Natural killer cell (primary cell): Measurements from ENCODE around the gene MCUR1. TPM values are rescaled to one million over a fixed set of nuclear protein-coding genes. Genes with fewer than 3 reads are reported as not detected.

ENCODE experiments used
- ATAC-seq, 3 donors: fragments of 150-1000 bp in 2 of 3; fragments of 200-7000 bp in 1 of 3; cut with Tn5 transposase; 1 replicate in 1 of 3; 2 replicates in 2 of 3; pipeline ENCODE4 v1.10.0; 2021; ENCODE audit warnings: mild to moderate bottlenecking in 2 of 3, moderate library complexity in 2 of 3
- DNase-seq, 2 donors: peaks; one replicate each; pipeline versions ENCODE4 v3.0.0 to v3.0.0-alpha.2; 2013 to 2021; ENCODE audit warnings: mixed read lengths in 1 of 2
- H3K27ac ChIP-seq: one replicate; pipeline ENCODE4 v1.5.1; 2013; ENCODE audit warnings: mild to moderate bottlenecking, low read length
- H3K27me3 ChIP-seq: one replicate; pipeline ENCODE4 v1.6.1; 2013; ENCODE audit warnings: low read length; ENCODE audit not compliant: control insufficient read depth, insufficient read depth
- H3K36me3 ChIP-seq: one replicate; pipeline ENCODE4 v1.6.1; 2013; ENCODE audit warnings: low read length; ENCODE audit not compliant: control insufficient read depth, insufficient read depth
- H3K4me1 ChIP-seq: one replicate; pipeline ENCODE4 v1.6.1; 2013; ENCODE audit warnings: low read length; ENCODE audit not compliant: control insufficient read depth, insufficient read depth
- H3K4me3 ChIP-seq: one replicate; pipeline ENCODE4 v1.5.1; 2013; ENCODE audit warnings: low read length
- H3K9me3 ChIP-seq: one replicate; pipeline ENCODE4 v1.6.1; 2013; ENCODE audit warnings: low read length; ENCODE audit not compliant: control insufficient read depth, insufficient read depth
- H3K27ac Mint-ChIP-seq, 2 donors: one replicate each; pipeline ENCODE4 v1.8.0; 2022; ENCODE audit warnings: mild to moderate bottlenecking in 2 of 2, mixed read lengths in 2 of 2, moderate library complexity in 1 of 2
- H3K27me3 Mint-ChIP-seq, 2 donors: one replicate each; pipeline ENCODE4 v1.8.0; 2022; ENCODE audit warnings: low read depth in 2 of 2, mixed read lengths in 2 of 2
- H3K36me3 Mint-ChIP-seq: one replicate; pipeline ENCODE4 v1.8.0; 2022; ENCODE audit warnings: mixed read lengths
- H3K4me1 Mint-ChIP-seq, 2 donors: one replicate each; pipeline ENCODE4 v1.8.0; 2022; ENCODE audit warnings: mixed read lengths in 2 of 2
- H3K4me3 Mint-ChIP-seq: one replicate; pipeline ENCODE4 v1.8.0; 2022; ENCODE audit warnings: mild to moderate bottlenecking, moderate library complexity, mixed read lengths
- H3K9me3 Mint-ChIP-seq, 2 donors: one replicate each; pipeline ENCODE4 v1.8.0; 2022; ENCODE audit warnings: mixed read lengths in 2 of 2
- WGBS: methylation state at CpG from one replicate; pipeline ENCODE4 v1.1.7; 2013; ENCODE audit warnings: missing lambda C conversion rate; ENCODE audit not compliant: insufficient coverage; 5-methylcytosine and 5-hydroxymethylcytosine counted together
- intact Hi-C: fragments of 100-400 bp; cut with micrococcal nuclease; formaldehyde crosslinking; loops from one replicate; pipeline ENCODE4 v1.14.2; 2022
- total RNA-seq, 4 donors: library from RNA; stranded (reverse); fragments of 120-200 nt in 1 of 4; gene quantifications; one replicate each; pipeline versions ENCODE4 v1.2.3 to v1.2.4, GENCODE V29; 2013 to 2022
- TF ChIP-seq, protein P1 (sequence below): fragments of 200-600 bp; IDR thresholded peaks from one replicate; pipeline ENCODE4 v1.8.0; 2022; ENCODE audit warnings: antibody characterized with exemption

MCUR1 gene
- total RNA-seq, 3 donors from 2014 or later (not counting 1 experiment from before 2014, with no cell fraction given), result 6.0 to 9.6 (median 7.9) TPM

- H3K4me3 ChIP-seq, result no peak overlapping the region
- Mint-ChIP-seq H3K9me3 (no peaks in the 10 kb centered on the region), H3K27ac (no peak overlapping the region), H3K4me3 (no peak overlapping the region), H3K4me1 (peaks cover 0 to 8% of the 10 kb centered on the region in 2 donors), H3K27me3 (no peaks in the 10 kb centered on the region), H3K36me3 (no peaks in the 10 kb centered on the region)
- no peaks in the 10 kb centered on the region for H3K4me1 ChIP-seq
- ATAC-seq, result peak; percentile 92 to 99 (median 98)
- no peaks in the 10 kb centered on the region for H3K9me3 ChIP-seq
- no peak overlapping the region for H3K27ac ChIP-seq
- H3K27me3 ChIP-seq, result no peaks in the 10 kb centered on the region
- DNase-seq, result peak; percentile 71 to 88
- peaks cover 11% of the 10 kb centered on the region for H3K36me3 ChIP-seq
- intact Hi-C loops, result loop anchor here (1.0 to 5.0 kb wide), 3 partner anchors 252 to 349 kb away; no protein-coding TSS in a partner anchor
- TF ChIP-seq, protein P1, sequence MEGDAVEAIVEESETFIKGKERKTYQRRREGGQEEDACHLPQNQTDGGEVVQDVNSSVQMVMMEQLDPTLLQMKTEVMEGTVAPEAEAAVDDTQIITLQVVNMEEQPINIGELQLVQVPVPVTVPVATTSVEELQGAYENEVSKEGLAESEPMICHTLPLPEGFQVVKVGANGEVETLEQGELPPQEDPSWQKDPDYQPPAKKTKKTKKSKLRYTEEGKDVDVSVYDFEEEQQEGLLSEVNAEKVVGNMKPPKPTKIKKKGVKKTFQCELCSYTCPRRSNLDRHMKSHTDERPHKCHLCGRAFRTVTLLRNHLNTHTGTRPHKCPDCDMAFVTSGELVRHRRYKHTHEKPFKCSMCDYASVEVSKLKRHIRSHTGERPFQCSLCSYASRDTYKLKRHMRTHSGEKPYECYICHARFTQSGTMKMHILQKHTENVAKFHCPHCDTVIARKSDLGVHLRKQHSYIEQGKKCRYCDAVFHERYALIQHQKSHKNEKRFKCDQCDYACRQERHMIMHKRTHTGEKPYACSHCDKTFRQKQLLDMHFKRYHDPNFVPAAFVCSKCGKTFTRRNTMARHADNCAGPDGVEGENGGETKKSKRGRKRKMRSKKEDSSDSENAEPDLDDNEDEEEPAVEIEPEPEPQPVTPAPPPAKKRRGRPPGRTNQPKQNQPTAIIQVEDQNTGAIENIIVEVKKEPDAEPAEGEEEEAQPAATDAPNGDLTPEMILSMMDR, result peak; percentile 92
- WGBS, result 50% methylated on average over 8 of the region's 8 CpGs
These were observed 19.2 kb downstream of the MCUR1 start for GRCh38 chr6:13795041-13795750.

DNA sequence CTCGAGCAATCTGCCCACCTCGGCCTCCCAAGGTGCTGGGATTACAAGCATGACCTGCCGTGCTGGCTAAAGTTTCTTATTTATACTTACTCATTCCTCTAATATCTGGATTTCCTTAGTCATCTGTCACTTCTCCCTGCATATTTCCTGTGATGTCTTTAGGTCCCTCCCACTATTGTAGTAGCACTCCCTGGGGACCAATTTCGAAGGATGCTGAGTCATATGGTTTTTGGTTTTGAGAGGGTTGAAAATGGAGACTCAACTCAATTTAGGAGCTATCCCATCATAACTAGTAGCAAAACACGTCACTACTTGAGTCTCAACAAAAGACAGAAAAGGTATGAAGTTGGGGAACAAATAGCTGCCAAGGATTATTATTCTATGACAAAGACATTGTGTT, 20.2 kb downstream of the MCUR1 start:
- Histone ChIP-seq H3K4me3 (no peak overlapping the region), H3K36me3 (peaks cover 11% of the 10 kb centered on the region), H3K27me3 (no peaks in the 10 kb centered on the region), H3K9me3 (no peaks in the 10 kb centered on the region), H3K27ac (no peak overlapping the region), H3K4me1 (no peaks in the 10 kb centered on the region)
- Mint-ChIP-seq H3K27me3 (no peaks in the 10 kb centered on the region), H3K4me1 (peaks cover 0 to 8% of the 10 kb centered on the region in 2 donors), H3K9me3 (no peaks in the 10 kb centered on the region), H3K27ac (no peak overlapping the region), H3K4me3 (no peak overlapping the region), H3K36me3 (peaks cover 9% of the 10 kb centered on the region)
- TF ChIP-seq, protein P1, result no peak
- intact Hi-C loops, result no loop called here
- 87% methylated on average over 3 of the region's 5 CpGs for WGBS
- no peak for ATAC-seq
- no peak for DNase-seq

- Histone ChIP-seq H3K4me1 (no peaks in the 10 kb centered on the region), H3K4me3 (no peak overlapping the region), H3K27me3 (no peaks in the 10 kb centered on the region), H3K9me3 (no peaks in the 10 kb centered on the region), H3K27ac (no peak overlapping the region), H3K36me3 (peaks cover 8% of the 10 kb centered on the region)
- H3K27me3 Mint-ChIP-seq, result no peaks in the 10 kb centered on the region
- H3K4me1 Mint-ChIP-seq, result peaks cover 0 to 1% of the 10 kb centered on the region in 2 donors
- ATAC-seq, result no peak
- no peaks in the 10 kb centered on the region for H3K9me3 Mint-ChIP-seq
- H3K4me3 Mint-ChIP-seq, result no peak overlapping the region
- H3K36me3 Mint-ChIP-seq, result peaks cover 9% of the 10 kb centered on the region
- TF ChIP-seq, protein P1, result no peak
- intact Hi-C loops, result no loop called here
- no CpG with 5 or more reads among the region's 1 CpG for WGBS
- no peak overlapping the region for H3K27ac Mint-ChIP-seq
- DNase-seq, result no peak
These were observed 24.6 kb downstream of the MCUR1 start for GRCh38 chr6:13789746-13790145.

DNA sequence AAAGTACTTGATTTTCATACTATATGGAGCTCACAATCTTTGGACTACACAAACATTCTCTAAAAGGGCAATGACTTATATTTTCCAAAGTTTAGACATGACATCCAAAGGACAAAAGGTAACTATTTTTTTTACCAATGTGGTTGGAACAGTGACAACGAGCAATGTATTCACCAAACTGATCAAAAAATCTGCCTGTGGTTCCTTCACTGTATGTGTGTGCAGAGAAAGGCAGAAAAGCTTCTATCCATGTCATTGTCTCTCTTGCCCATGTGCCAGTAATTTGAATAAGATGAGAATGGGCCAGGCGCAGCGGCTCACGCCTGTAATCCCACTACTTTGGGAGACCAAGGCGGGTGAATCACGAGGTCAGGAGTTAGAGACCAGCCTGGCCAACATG, 25.5 kb downstream of the MCUR1 start:
- H3K27me3 Mint-ChIP-seq, result no peaks in the 10 kb centered on the region
- H3K4me1 ChIP-seq, result no peaks in the 10 kb centered on the region
- H3K9me3 Mint-ChIP-seq, result no peaks in the 10 kb centered on the region
- H3K27ac ChIP-seq, result no peak overlapping the region
- intact Hi-C loops, result no loop called here
- peaks cover 8% of the 10 kb centered on the region for H3K36me3 ChIP-seq
- no peak overlapping the region for H3K4me3 Mint-ChIP-seq
- no peak overlapping the region for H3K4me3 ChIP-seq
- no peak for ATAC-seq
- peaks cover 9% of the 10 kb centered on the region for H3K36me3 Mint-ChIP-seq
- H3K27me3 ChIP-seq, result no peaks in the 10 kb centered on the region
- H3K27ac Mint-ChIP-seq, result no peak overlapping the region
- TF ChIP-seq, protein P1, result no peak
- H3K4me1 Mint-ChIP-seq, result no peaks in the 10 kb centered on the region
- no peaks in the 10 kb centered on the region for H3K9me3 ChIP-seq
- no peak for DNase-seq
- 91% methylated on average over 6 of the region's 6 CpGs for WGBS
